ENCODE data around the gene GRB2. TPM values are rescaled to one million over a fixed set of nuclear protein-coding genes. Genes with fewer than 3 reads are reported as not detected.

GRB2 gene
- polyA plus RNA-seq, 2 of the 4 experiments (the other 2 are of a cell fraction): 91.4 to 91.9 TPM

DNA sequence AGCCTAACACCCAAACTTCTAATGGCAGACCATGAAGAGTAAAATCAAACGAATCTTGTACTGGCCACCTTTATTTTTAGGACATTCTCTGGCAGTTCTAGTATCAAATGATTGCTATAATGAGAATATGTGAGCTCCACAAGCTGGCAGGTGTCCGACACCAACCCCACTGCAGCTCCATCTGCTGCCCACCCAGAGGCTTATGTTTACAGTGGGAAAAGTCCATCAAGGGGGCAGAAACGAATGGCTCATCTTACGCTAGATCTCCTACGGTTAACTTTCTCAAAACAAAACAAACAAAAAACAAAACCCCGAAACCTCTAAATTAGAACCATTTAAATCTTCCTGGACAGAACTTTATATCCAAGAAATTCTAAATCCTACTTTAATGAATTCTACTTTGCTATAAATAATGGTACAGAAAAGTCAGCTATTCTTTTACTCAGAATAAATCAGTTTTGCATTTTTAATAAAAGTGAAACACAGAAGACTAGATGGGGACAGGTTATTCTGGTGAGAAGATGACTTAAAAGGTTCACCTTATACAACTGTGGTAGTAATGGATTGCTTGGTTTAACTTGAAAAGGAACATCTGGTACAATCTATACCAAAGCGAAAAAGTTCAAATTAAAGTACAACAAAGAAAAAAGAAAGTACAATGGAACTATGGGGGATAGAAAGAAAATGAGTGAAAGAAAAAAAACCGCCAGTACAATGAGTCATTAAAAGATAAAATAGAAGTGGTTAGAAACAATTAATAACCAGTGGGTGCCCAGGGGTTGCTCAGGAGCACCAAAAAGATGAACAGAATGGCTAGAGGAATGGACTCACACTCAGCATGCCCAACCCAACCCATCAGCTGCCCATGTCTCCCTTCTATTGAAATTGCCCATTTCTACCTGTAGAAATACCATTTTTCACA lies 40.2 kb downstream of the GRB2 start:
- DNase-seq (ENCODE audit: low read depth in 1 of 2, low spot score in 1 of 2): no peak
- Histone ChIP-seq H3K4me2 (peak overlapping the region; percentile 29), H3K9me3 (no peaks in the 10 kb centered on the region), H3K27ac (no peak overlapping the region), H3K4me3 (no peak overlapping the region), H3K4me1 (peaks cover 77% of the 10 kb centered on the region)
- ChIA-PET CTCF (interaction anchor here (0.6 to 3.2 kb wide), 5 partner anchors 15 to 229 kb away, joined by 3 to 9 read pairs (median 5); no protein-coding TSS in a partner anchor), POLR2A (no interaction called here)
- no peak for FAIRE-seq
- TF ChIP-seq NR3C1 (IDR thresholded peaks at IDR 0.05) (no peak), EHF (CRISPR knock-in tag; IDR thresholded peaks at IDR 0.05) (no peak), TP53 (CRISPR knock-in tag; IDR thresholded peaks at IDR 0.05) (no peak), ESRRA (IDR thresholded peaks at IDR 0.05; ENCODE audit: borderline replicate concordance, low read length) (no peak), SREBF2 (IDR thresholded peaks at IDR 0.05) (no peak), CEBPB (IDR thresholded peaks at IDR 0.05) (no peak), NPAS2 (CRISPR knock-in tag; IDR thresholded peaks at IDR 0.05; ENCODE audit: borderline replicate concordance) (no peak), ZSCAN20 (CRISPR knock-in tag; IDR thresholded peaks at IDR 0.05) (no peak), PBX3 (IDR thresholded peaks at IDR 0.05) (no peak), ZFP36 (IDR thresholded peaks at IDR 0.05; ENCODE audit: borderline replicate concordance, partially characterized antibody) (no peak), FOSL2 (IDR thresholded peaks at IDR 0.05) (no peak), FOSL2 (CRISPR knock-in tag; IDR thresholded peaks at IDR 0.05) (no peak), PHF8 (IDR thresholded peaks at IDR 0.05; ENCODE audit: borderline replicate concordance, low read depth) (no peak), CBX8 (IDR thresholded peaks at IDR 0.05) (no peak), JUNB (IDR thresholded peaks at IDR 0.05) (no peak), EHMT2 (IDR thresholded peaks at IDR 0.05; ENCODE audit: low read depth) (no peak), RARB (CRISPR knock-in tag; IDR thresholded peaks at IDR 0.05) (no peak), HEYL (CRISPR knock-in tag; IDR thresholded peaks at IDR 0.05) (no peak), HOXA7 (CRISPR knock-in tag; IDR thresholded peaks at IDR 0.05) (no peak)
- no peak for ATAC-seq
- WGBS (ENCODE audit: missing lambda C conversion rate): 81% methylated on average over 8 of the region's 8 CpGs

GRCh38 chr17:75364078-75364477 lies 41.4 kb downstream of the GRB2 start:
- TF ChIP-seq FOSL2 (IDR thresholded peaks at IDR 0.05) (no peak), FOSL2 (CRISPR knock-in tag; IDR thresholded peaks at IDR 0.05) (0 out of 2 replicates have a peak, but pooled peaks have one; percentile 17)
- TF ChIP-seq, protein P1, sequence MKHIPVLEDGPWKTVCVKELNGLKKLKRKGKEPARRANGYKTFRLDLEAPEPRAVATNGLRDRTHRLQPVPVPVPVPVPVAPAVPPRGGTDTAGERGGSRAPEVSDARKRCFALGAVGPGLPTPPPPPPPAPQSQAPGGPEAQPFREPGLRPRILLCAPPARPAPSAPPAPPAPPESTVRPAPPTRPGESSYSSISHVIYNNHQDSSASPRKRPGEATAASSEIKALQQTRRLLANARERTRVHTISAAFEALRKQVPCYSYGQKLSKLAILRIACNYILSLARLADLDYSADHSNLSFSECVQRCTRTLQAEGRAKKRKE (CRISPR knock-in tag; IDR thresholded peaks at IDR 0.05; ENCODE audit: low read depth): no peak
- ChIA-PET CTCF (interaction anchor here (1.0 to 1.6 kb wide), 5 partner anchors 10 to 74 kb away, joined by 3 to 7 read pairs (median 4); no protein-coding TSS in a partner anchor), POLR2A (interaction anchor here (0.6 to 0.8 kb wide), 2 partner anchors 29 to 86 kb away, joined by 3 read pairs; no protein-coding TSS in a partner anchor)
- no peaks in the 10 kb centered on the region for H3K9me3 ChIP-seq
- H3K4me3 ChIP-seq: no peak overlapping the region
- peaks cover 77% of the 10 kb centered on the region for H3K4me1 ChIP-seq
- DNase-seq (ENCODE audit: low read depth in 1 of 2, low spot score in 1 of 2) (no peak), FAIRE-seq (peak; percentile 51), ATAC-seq (peak; percentile 54 to 70; a peak in 3 of 6 replicates)
- no peak overlapping the region for H3K27ac ChIP-seq
- 62% methylated on average over 2 of the region's 2 CpGs for WGBS (ENCODE audit: missing lambda C conversion rate)
- H3K4me2 ChIP-seq: peak overlapping the region; percentile 15

DNA sequence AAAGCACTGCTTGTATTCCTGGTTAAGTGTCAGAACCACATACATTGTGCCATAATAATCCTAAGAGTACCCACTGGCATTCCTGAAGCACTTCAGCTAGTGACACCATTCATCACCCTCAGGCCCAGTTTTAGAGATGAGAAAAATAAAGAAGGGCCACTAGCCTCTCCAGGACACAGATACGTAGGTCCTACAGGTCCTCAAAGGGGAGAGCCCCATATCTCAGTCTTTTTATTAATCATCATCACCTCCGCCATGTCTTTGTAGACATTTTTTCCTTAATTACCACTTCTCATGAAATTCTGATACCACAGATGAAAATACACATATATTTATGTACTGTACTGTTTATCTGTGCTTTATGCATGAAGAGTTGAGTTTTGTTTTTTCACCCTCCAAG lies 43.5 kb downstream of the GRB2 start:
- Histone ChIP-seq H3K9me3 (no peaks in the 10 kb centered on the region), H3K4me1 (peaks cover 64% of the 10 kb centered on the region), H3K27ac (no peak overlapping the region), H3K4me2 (no peak overlapping the region), H3K4me3 (no peak overlapping the region)
- WGBS (ENCODE audit: missing lambda C conversion rate): 49% methylated on average over 2 of the region's 2 CpGs
- POLR2A ChIA-PET: no interaction called here
- CTCF ChIA-PET: interaction anchor here (1.0 to 2.8 kb wide), 3 partner anchors 10 to 91 kb away, joined by 3 to 9 read pairs (median 4); partner anchors contain the start of gene MIF4GD
- FAIRE-seq (no peak), ATAC-seq (no peak), DNase-seq (ENCODE audit: low read depth in 1 of 2, low spot score in 1 of 2) (no peak)
- TF ChIP-seq, protein P2, sequence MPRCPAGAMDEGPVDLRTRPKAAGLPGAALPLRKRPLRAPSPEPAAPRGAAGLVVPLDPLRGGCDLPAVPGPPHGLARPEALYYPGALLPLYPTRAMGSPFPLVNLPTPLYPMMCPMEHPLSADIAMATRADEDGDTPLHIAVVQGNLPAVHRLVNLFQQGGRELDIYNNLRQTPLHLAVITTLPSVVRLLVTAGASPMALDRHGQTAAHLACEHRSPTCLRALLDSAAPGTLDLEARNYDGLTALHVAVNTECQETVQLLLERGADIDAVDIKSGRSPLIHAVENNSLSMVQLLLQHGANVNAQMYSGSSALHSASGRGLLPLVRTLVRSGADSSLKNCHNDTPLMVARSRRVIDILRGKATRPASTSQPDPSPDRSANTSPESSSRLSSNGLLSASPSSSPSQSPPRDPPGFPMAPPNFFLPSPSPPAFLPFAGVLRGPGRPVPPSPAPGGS (IDR thresholded peaks at IDR 0.05): no peak
- TF ChIP-seq, protein P1 (CRISPR knock-in tag; IDR thresholded peaks at IDR 0.05; ENCODE audit: low read depth): no peak
- TF ChIP-seq, protein P3, sequence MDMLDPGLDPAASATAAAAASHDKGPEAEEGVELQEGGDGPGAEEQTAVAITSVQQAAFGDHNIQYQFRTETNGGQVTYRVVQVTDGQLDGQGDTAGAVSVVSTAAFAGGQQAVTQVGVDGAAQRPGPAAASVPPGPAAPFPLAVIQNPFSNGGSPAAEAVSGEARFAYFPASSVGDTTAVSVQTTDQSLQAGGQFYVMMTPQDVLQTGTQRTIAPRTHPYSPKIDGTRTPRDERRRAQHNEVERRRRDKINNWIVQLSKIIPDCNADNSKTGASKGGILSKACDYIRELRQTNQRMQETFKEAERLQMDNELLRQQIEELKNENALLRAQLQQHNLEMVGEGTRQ (IDR thresholded peaks at IDR 0.05): no peak
- TF ChIP-seq CBX2 (IDR thresholded peaks at IDR 0.05; ENCODE audit: borderline replicate concordance, low read depth) (no peak), MAZ (IDR thresholded peaks at IDR 0.05; ENCODE audit: borderline replicate concordance, low read depth, low read length) (no peak), SREBF2 (IDR thresholded peaks at IDR 0.05) (no peak), HOXA7 (CRISPR knock-in tag; IDR thresholded peaks at IDR 0.05) (no peak), RAD21 (conservative IDR thresholded peaks at IDR 0.05 in 1 of 2, IDR thresholded peaks at IDR 0.05 in 1 of 2) (no peak), ZC3H11A (IDR thresholded peaks at IDR 0.05) (no peak), SMC3 (IDR thresholded peaks at IDR 0.05) (no peak), JUNB (IDR thresholded peaks at IDR 0.05) (no peak), HEYL (CRISPR knock-in tag; IDR thresholded peaks at IDR 0.05) (no peak), KDM5A (IDR thresholded peaks at IDR 0.05) (no peak)
